Tibial nerve (tissue), 4 donors: Measurements from ENCODE around the gene VANGL1. TPM values are rescaled to one million over a fixed set of nuclear protein-coding genes. Genes with fewer than 3 reads are reported as not detected.

ENCODE experiments used
- DNase-seq, 2 donors: peaks; one replicate each; pipeline ENCODE4 v3.0.0-alpha.2; 2019; ENCODE audit warnings: low spot score in 2 of 2
- H3K27ac ChIP-seq, 4 donors: fragments of 200-600 bp; sonication (generic) in 3 of 4; one replicate each; pipeline ENCODE4 v1.5.1; 2017 to 2019; ENCODE audit warnings: mild to moderate bottlenecking in 1 of 4
- H3K27me3 ChIP-seq, 2 donors: fragments of 200-600 bp; sonication (generic) in 1 of 2; one replicate each; pipeline versions ENCODE4 v1.5.1 to v1.6.0; 2017 to 2019
- H3K36me3 ChIP-seq, 3 donors: fragments of 200-600 bp; sonication (generic); one replicate each; pipeline ENCODE4 v1.5.1; 2018 to 2019
- H3K4me1 ChIP-seq, 4 donors: fragments of 200-600 bp; sonication (generic) in 3 of 4; one replicate each; pipeline ENCODE4 v1.5.1; 2017 to 2019
- H3K4me3 ChIP-seq, 4 donors: fragments of 200-600 bp; sonication (generic) in 3 of 4; one replicate each; pipeline ENCODE4 v1.5.1; 2017 to 2019; ENCODE audit warnings: mild to moderate bottlenecking in 1 of 4, moderate library complexity in 1 of 4
- H3K9me3 ChIP-seq, 4 donors: fragments of 200-600 bp; sonication (generic) in 3 of 4; one replicate each; pipeline ENCODE4 v1.5.1; 2017 to 2019
- CTCF ChIP-seq, 5 experiments: fragments of 200-600 bp in 3 of 5; fragments of 450-650 bp in 2 of 5; sonication (generic) in 3 of 5; IDR thresholded peaks; one replicate each; pipeline ENCODE4 v1.5.1; 2016 to 2019; ENCODE audit warnings: antibody characterized with exemption in 5 of 5, mild to moderate bottlenecking in 3 of 5, moderate library complexity in 2 of 5
- EP300 ChIP-seq, 2 donors: sonication (generic); formaldehyde crosslinking; IDR thresholded peaks; one replicate each; pipeline ENCODE4 v1.6.1; 2017; ENCODE audit warnings: antibody characterized with exemption in 2 of 2, mild to moderate bottlenecking in 1 of 2
- POLR2A ChIP-seq, 2 donors: fragments of 450-650 bp; IDR thresholded peaks; one replicate each; pipeline ENCODE4 v1.6.1; 2017; ENCODE audit warnings: antibody characterized with exemption in 2 of 2, mild to moderate bottlenecking in 2 of 2, moderate library complexity in 2 of 2
- WGBS, 2 donors: methylation state at CpG; one replicate each; pipeline ENCODE4 v1.1.5; 2018; 5-methylcytosine and 5-hydroxymethylcytosine counted together
- total RNA-seq, 4 donors: library from RNA; depleted of rRNA; stranded (reverse); fragments of >200 nt; gene quantifications; one replicate each; pipeline ENCODE4 v1.1.0, GENCODE V29; 2016

The VANGL1 gene
- total RNA-seq, 4 donors from 2014 or later = 4.5 to 8.8 (median 6.8) TPM

- DNase-seq = peak; percentile 84 to 93
- no peak overlapping the region for H3K4me3 ChIP-seq
- H3K9me3 ChIP-seq = peaks cover 0 to 21% (median 0%) of the 10 kb centered on the region in 4 donors
- 51 to 54% methylated on average over 12 of the region's 12 CpGs for WGBS, 2 donors
- H3K27ac ChIP-seq = no peak overlapping the region
- peak in 1 of 2 donors; percentile 12 for TF ChIP-seq EP300 (IDR thresholded peaks at IDR 0.05)
- no peak for TF ChIP-seq POLR2A (IDR thresholded peaks at IDR 0.05)
- peak; percentile 81 to 93 (median 90) for TF ChIP-seq CTCF (IDR thresholded peaks at IDR 0.05)
- peaks cover 0 to 21% (median 3%) of the 10 kb centered on the region in 4 donors for H3K4me1 ChIP-seq
- H3K27me3 ChIP-seq = no peaks in the 10 kb centered on the region
- no peaks in the 10 kb centered on the region for H3K36me3 ChIP-seq
Observed at GRCh38 chr1:115595279-115596079, 46.3 kb upstream of the VANGL1 start.

- no peaks in the 10 kb centered on the region for H3K27me3 ChIP-seq
- WGBS, 2 donors = 34 to 56% methylated on average over 4 to 7 of the region's 7 CpGs
- H3K36me3 ChIP-seq = no peaks in the 10 kb centered on the region
- no peak for TF ChIP-seq POLR2A (IDR thresholded peaks at IDR 0.05)
- TF ChIP-seq CTCF (IDR thresholded peaks at IDR 0.05) = peak in 1 of 5 experiments; percentile 4
- H3K4me3 ChIP-seq = no peak overlapping the region
- DNase-seq = no peak
- H3K9me3 ChIP-seq = peaks cover 0 to 13% (median 0%) of the 10 kb centered on the region in 4 donors
- H3K27ac ChIP-seq = no peak overlapping the region
- H3K4me1 ChIP-seq = peaks cover 0 to 21% (median 3%) of the 10 kb centered on the region in 4 donors
Observed at GRCh38 chr1:115596080-115596780, 45.5 kb upstream of the VANGL1 start.

- H3K36me3 ChIP-seq = no peaks in the 10 kb centered on the region
- no peak overlapping the region for H3K4me3 ChIP-seq
- DNase-seq = no peak
- peaks cover 0 to 15% (median 0%) of the 10 kb centered on the region in 4 donors for H3K9me3 ChIP-seq
- no peaks in the 10 kb centered on the region for H3K27me3 ChIP-seq
- TF ChIP-seq CTCF (IDR thresholded peaks at IDR 0.05) (no peak), EP300 (IDR thresholded peaks at IDR 0.05) (no peak), POLR2A (IDR thresholded peaks at IDR 0.05) (no peak)
- 91 to 98% methylated on average over 3 of the region's 3 CpGs for WGBS, 2 donors
- no peaks in the 10 kb centered on the region for H3K4me1 ChIP-seq
- H3K27ac ChIP-seq = no peak overlapping the region
Observed at GRCh38 chr1:115604508-115604907, 37.3 kb upstream of the VANGL1 start.

- Histone ChIP-seq H3K4me1 (no peaks in the 10 kb centered on the region), H3K36me3 (no peaks in the 10 kb centered on the region), H3K27ac (no peak overlapping the region), H3K9me3 (peaks cover 0 to 15% (median 0%) of the 10 kb centered on the region in 4 donors), H3K27me3 (no peaks in the 10 kb centered on the region), H3K4me3 (no peak overlapping the region)
- WGBS, 2 donors = 75 to 82% methylated on average over 5 of the region's 5 CpGs
- DNase-seq = no peak
- TF ChIP-seq EP300 (IDR thresholded peaks at IDR 0.05) (no peak), CTCF (IDR thresholded peaks at IDR 0.05) (no peak), POLR2A (IDR thresholded peaks at IDR 0.05) (no peak)
Observed at GRCh38 chr1:115606305-115606704, 35.5 kb upstream of the VANGL1 start.

- TF ChIP-seq POLR2A (IDR thresholded peaks at IDR 0.05) (no peak), EP300 (IDR thresholded peaks at IDR 0.05) (no peak), CTCF (IDR thresholded peaks at IDR 0.05) (no peak)
- Histone ChIP-seq H3K36me3 (no peaks in the 10 kb centered on the region), H3K9me3 (peaks cover 0 to 12% (median 0%) of the 10 kb centered on the region in 4 donors), H3K27ac (no peak overlapping the region), H3K4me3 (no peak overlapping the region), H3K4me1 (no peaks in the 10 kb centered on the region), H3K27me3 (no peaks in the 10 kb centered on the region)
- 94 to 100% methylated on average over 1 of the region's 1 CpG for WGBS, 2 donors
- no peak for DNase-seq
Observed at GRCh38 chr1:115609021-115609420, 32.7 kb upstream of the VANGL1 start.
